Natural killer cell treated with Interleukin-12 subunit alpha and Interleukin-12 subunit beta and Interleukin-15 and Interleukin-18, amount 100 ng/mL, for 72 hours (primary cell): ENCODE measurements around the gene TMEM178B. TPM values are rescaled to one million over a fixed set of nuclear protein-coding genes. Genes with fewer than 3 reads are reported as not detected.

ENCODE experiments used
- ATAC-seq, 2 donors: fragments of 150-1000 bp; cut with Tn5 transposase in 1 of 2; sonication (Bioruptor Pico), chemical (Tn5 transposase) in 1 of 2; 2 replicates each; pipeline ENCODE4 v1.10.0; 2021
- DNase-seq: peaks from one replicate; pipeline ENCODE4 v3.0.0; 2022; ENCODE audit warnings: low spot score
- H3K27ac Mint-ChIP-seq, 2 donors: 1 replicate in 1 of 2; 2 replicates in 1 of 2; pipeline ENCODE4 v1.8.0; 2022; ENCODE audit warnings: mixed read lengths in 2 of 2, mild to moderate bottlenecking in 1 of 2, moderate library complexity in 1 of 2
- H3K27me3 Mint-ChIP-seq, 2 donors: 1 replicate in 1 of 2; 2 replicates in 1 of 2; pipeline ENCODE4 v1.8.0; 2022; ENCODE audit warnings: mixed read lengths in 2 of 2
- H3K36me3 Mint-ChIP-seq: one replicate; pipeline ENCODE4 v1.8.0; 2022; ENCODE audit warnings: mixed read lengths
- H3K4me1 Mint-ChIP-seq, 2 donors: 1 replicate in 1 of 2; 2 replicates in 1 of 2; pipeline ENCODE4 v1.8.0; 2022; ENCODE audit warnings: low read depth in 2 of 2, mixed read lengths in 2 of 2, mild to moderate bottlenecking in 1 of 2
- H3K4me3 Mint-ChIP-seq: one replicate; pipeline ENCODE4 v1.8.0; 2022; ENCODE audit warnings: mixed read lengths
- H3K9me3 Mint-ChIP-seq: 2 replicates; pipeline ENCODE4 v1.8.0; 2022; ENCODE audit warnings: mixed read lengths
- total RNA-seq, 2 donors: library from RNA; stranded (reverse); gene quantifications; one replicate each; pipeline ENCODE4 v1.2.3, GENCODE V29; 2022

Gene TMEM178B
- total RNA-seq, 2 donors from 2014 or later: 8.2 to 9.0 TPM

GRCh38 chr7:141417506-141417905 lies 343.6 kb downstream of the TMEM178B start:
- Mint-ChIP-seq H3K36me3 (no peaks in the 10 kb centered on the region), H3K27me3 (peaks cover 31 to 53% of the 10 kb centered on the region in 2 donors), H3K27ac (no peak overlapping the region), H3K4me3 (no peak overlapping the region), H3K9me3 (no peaks in the 10 kb centered on the region), H3K4me1 (no peaks in the 10 kb centered on the region)
- DNase-seq: no peak
- no peak for ATAC-seq

DNA sequence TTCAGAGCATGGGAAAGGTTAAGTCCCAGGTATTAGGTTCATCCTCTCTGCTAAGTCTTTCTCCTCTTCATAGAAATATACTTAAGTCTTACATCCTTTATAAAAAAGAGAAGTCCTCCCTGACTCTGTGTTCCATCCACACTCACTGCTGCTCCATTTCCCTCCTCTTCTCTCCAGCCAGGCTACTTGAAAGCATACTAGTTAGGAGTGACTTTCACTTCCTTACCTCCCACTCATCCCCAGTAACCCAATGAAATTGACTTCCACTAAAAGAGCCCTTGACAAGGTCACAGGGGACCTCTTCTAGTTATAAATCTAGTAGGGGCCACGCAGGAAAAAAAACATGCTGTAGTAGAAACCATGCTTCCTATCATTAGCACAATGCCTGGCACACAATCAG lies 344.2 kb downstream of the TMEM178B start:
- Mint-ChIP-seq H3K9me3 (no peaks in the 10 kb centered on the region), H3K4me1 (no peaks in the 10 kb centered on the region), H3K27ac (no peak overlapping the region), H3K27me3 (peaks cover 29 to 47% of the 10 kb centered on the region in 2 donors), H3K36me3 (no peaks in the 10 kb centered on the region), H3K4me3 (no peak overlapping the region)
- DNase-seq (no peak), ATAC-seq (no peak)

- no peaks in the 10 kb centered on the region for H3K4me1 Mint-ChIP-seq
- no peak overlapping the region for H3K27ac Mint-ChIP-seq
- peaks cover 3% of the 10 kb centered on the region for H3K36me3 Mint-ChIP-seq
- ATAC-seq: peak in 1 of 2 donors; percentile 73
- H3K27me3 Mint-ChIP-seq: peaks cover 29 to 35% of the 10 kb centered on the region in 2 donors
- no peak for DNase-seq
- peaks cover 2% of the 10 kb centered on the region for H3K9me3 Mint-ChIP-seq
- no peak overlapping the region for H3K4me3 Mint-ChIP-seq
These were observed 347.4 kb downstream of the TMEM178B start for GRCh38 chr7:141421306-141421705.

- H3K9me3 Mint-ChIP-seq: peaks cover 8% of the 10 kb centered on the region
- H3K4me3 Mint-ChIP-seq: no peak overlapping the region
- H3K36me3 Mint-ChIP-seq: peaks cover 13% of the 10 kb centered on the region
- DNase-seq: no peak
- H3K27me3 Mint-ChIP-seq: peaks cover 28 to 29% of the 10 kb centered on the region in 2 donors
- no peak for ATAC-seq
- no peaks in the 10 kb centered on the region for H3K4me1 Mint-ChIP-seq
- no peak overlapping the region for H3K27ac Mint-ChIP-seq
These were observed 353.3 kb downstream of the TMEM178B start for GRCh38 chr7:141427134-141427533.

DNA sequence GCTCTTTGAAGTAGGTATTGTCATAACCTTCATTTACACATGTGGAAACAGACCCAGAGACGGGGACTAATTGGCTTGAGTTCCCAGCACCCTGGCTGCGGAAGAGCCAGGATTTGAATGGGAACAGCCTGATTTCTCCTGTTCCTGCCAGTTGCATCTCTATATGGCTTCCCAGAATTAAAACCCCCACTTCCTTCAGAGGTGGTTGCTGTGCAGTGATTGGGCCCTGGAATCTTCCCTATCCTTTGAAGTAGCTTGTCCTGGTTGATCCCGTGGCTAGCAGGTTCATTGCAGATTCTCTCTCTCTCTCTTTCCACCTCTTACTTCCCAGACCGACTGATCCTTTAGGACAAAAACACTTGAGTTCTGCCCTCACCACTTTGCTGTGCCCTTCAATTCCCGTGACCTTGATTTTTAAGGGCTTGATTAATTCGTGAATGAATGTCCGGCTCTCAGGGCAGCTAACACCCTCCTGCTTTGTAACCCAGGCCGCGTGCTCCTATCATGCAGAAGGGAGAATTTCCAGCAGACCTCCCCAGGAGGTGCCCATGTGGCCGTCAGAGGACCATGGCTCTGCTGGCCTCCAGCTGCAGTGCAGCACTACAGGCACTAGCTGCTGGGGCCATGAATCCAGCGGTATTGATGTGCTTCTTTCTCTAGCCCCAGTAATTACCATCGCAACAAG lies 356.7 kb downstream of the TMEM178B start:
- DNase-seq: no peak
- no peak for ATAC-seq
- H3K27me3 Mint-ChIP-seq: peaks cover 33 to 41% of the 10 kb centered on the region in 2 donors
- H3K4me1 Mint-ChIP-seq: no peaks in the 10 kb centered on the region
- no peak overlapping the region for H3K27ac Mint-ChIP-seq
- no peak overlapping the region for H3K4me3 Mint-ChIP-seq
- H3K9me3 Mint-ChIP-seq: peaks cover 6% of the 10 kb centered on the region
- H3K36me3 Mint-ChIP-seq: peaks cover 13% of the 10 kb centered on the region

DNA sequence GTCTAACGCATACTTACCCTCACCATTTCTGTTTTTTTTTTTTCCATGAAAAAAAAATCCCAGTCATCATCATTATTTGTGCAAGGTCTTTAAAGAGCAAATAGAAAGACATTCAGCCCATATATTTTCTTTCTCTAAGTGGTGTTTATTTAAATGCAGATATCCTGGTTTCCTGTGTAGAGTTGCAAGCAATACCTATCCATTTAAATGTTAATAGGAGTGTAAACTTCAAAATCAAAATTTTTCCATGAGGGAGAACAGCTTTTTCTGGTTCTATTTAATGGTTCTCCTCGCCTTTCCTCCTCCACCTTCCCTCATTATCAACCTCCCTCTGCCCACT lies 357.2 kb downstream of the TMEM178B start:
- Mint-ChIP-seq H3K36me3 (peaks cover 12% of the 10 kb centered on the region), H3K27me3 (peaks cover 33 to 38% of the 10 kb centered on the region in 2 donors), H3K27ac (no peak overlapping the region), H3K4me3 (no peak overlapping the region), H3K9me3 (peaks cover 6% of the 10 kb centered on the region), H3K4me1 (no peaks in the 10 kb centered on the region)
- DNase-seq: no peak
- ATAC-seq: no peak

- no peak for ATAC-seq
- Mint-ChIP-seq H3K27ac (no peak overlapping the region), H3K9me3 (peaks cover 6% of the 10 kb centered on the region), H3K4me3 (no peak overlapping the region), H3K4me1 (no peaks in the 10 kb centered on the region), H3K36me3 (peaks cover 7% of the 10 kb centered on the region), H3K27me3 (peaks cover 33 to 35% of the 10 kb centered on the region in 2 donors)
- no peak for DNase-seq
These were observed 357.8 kb downstream of the TMEM178B start for GRCh38 chr7:141431711-141432110.

DNA sequence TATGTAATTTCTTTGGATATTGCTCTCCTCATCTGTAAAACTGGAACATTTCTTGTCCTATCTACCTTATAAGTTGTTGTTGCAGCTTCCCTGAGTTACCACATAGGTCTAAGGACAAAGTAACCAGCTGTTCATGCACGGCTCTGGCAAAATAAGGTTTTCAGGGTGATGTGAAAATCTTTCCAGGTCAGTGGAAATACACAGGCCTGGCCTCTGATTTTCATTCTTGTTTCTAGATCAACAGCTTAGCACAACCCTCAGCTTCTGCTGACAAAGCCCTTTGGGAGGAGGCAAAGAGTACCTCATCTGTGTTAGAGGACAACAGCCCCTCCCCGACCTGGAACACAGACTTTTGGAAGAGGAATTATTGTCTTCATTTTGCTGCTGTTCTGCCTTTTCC lies 359.8 kb downstream of the TMEM178B start:
- no peak overlapping the region for H3K4me3 Mint-ChIP-seq
- DNase-seq: no peak
- no peak overlapping the region for H3K27ac Mint-ChIP-seq
- H3K4me1 Mint-ChIP-seq: no peaks in the 10 kb centered on the region
- peaks cover 27 to 35% of the 10 kb centered on the region in 2 donors for H3K27me3 Mint-ChIP-seq
- no peaks in the 10 kb centered on the region for H3K9me3 Mint-ChIP-seq
- H3K36me3 Mint-ChIP-seq: no peaks in the 10 kb centered on the region
- no peak for ATAC-seq

GRCh38 chr7:141436139-141436538 lies 362.3 kb downstream of the TMEM178B start:
- no peaks in the 10 kb centered on the region for H3K36me3 Mint-ChIP-seq
- no peaks in the 10 kb centered on the region for H3K9me3 Mint-ChIP-seq
- H3K27ac Mint-ChIP-seq: no peak overlapping the region
- ATAC-seq: no peak
- H3K4me1 Mint-ChIP-seq: no peaks in the 10 kb centered on the region
- peaks cover 18 to 26% of the 10 kb centered on the region in 2 donors for H3K27me3 Mint-ChIP-seq
- H3K4me3 Mint-ChIP-seq: no peak overlapping the region
- no peak for DNase-seq

DNA sequence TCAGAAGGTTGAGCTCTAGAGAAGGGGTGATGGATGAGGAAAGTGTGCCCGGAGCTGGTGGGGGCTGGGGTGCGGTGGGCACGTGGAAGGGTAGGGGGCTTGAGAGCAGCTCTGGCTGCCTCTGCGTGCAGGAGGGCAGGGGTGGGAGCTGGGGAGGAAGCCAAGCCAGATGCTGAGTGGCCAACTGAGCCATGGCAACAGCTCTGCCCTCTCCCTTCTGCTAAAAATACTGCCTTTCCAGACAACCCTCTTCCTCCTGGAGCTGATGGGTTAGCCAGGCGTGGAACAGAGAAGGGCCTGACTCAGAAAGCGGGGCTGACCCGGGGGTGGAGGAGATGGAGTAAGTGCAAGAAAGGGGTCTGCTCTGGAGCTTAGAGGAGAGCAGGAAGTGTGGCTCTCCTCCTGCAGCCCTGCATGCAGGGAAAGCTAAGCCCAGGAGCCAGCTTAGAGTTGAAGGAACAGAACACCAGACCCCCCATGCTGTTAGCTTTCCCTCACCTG lies 362.8 kb downstream of the TMEM178B start:
- H3K4me1 Mint-ChIP-seq: no peaks in the 10 kb centered on the region
- H3K4me3 Mint-ChIP-seq: no peak overlapping the region
- H3K27ac Mint-ChIP-seq: no peak overlapping the region
- H3K9me3 Mint-ChIP-seq: no peaks in the 10 kb centered on the region
- H3K27me3 Mint-ChIP-seq: peaks cover 18 to 21% of the 10 kb centered on the region in 2 donors
- H3K36me3 Mint-ChIP-seq: no peaks in the 10 kb centered on the region
- no peak for DNase-seq
- ATAC-seq: no peak

GRCh38 chr7:141439164-141439563 lies 365.3 kb downstream of the TMEM178B start:
- H3K27me3 Mint-ChIP-seq: peaks cover 22 to 30% of the 10 kb centered on the region in 2 donors
- no peaks in the 10 kb centered on the region for H3K36me3 Mint-ChIP-seq
- no peaks in the 10 kb centered on the region for H3K4me1 Mint-ChIP-seq

DNA sequence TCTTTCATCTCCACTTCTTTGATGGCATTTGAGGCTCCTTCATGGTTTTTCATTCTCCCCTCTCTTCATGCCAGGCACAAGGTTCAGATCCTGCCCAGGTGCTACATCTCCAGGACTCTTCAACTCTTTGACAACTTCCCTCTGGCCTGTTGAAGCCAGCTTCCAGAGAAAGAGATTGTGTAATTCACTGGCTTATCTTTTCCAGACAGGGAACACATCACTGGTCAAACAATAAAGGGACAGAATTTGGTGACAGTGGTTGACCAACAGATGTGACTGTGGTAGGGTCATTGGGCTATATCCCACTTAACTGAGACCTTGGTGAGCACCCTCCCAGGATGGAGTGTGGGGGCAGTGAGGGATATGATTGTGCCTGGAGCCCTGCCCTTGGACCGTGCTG lies 365.9 kb downstream of the TMEM178B start:
- Mint-ChIP-seq H3K4me1 (no peaks in the 10 kb centered on the region), H3K27me3 (peaks cover 21 to 26% of the 10 kb centered on the region in 2 donors), H3K27ac (no peak overlapping the region), H3K9me3 (no peaks in the 10 kb centered on the region), H3K4me3 (no peak overlapping the region), H3K36me3 (no peaks in the 10 kb centered on the region)
- DNase-seq (no peak), ATAC-seq (no peak)

More at GRCh38 chr7:141439164-141439563, 365.3 kb downstream of the TMEM178B start:
- no peak overlapping the region for H3K4me3 Mint-ChIP-seq
- DNase-seq: no peak
- no peak overlapping the region for H3K27ac Mint-ChIP-seq
- ATAC-seq: no peak
- no peaks in the 10 kb centered on the region for H3K9me3 Mint-ChIP-seq

GRCh38 chr7:141441837-141442627 lies 368.2 kb downstream of the TMEM178B start:
- Mint-ChIP-seq H3K36me3 (no peaks in the 10 kb centered on the region), H3K4me1 (no peaks in the 10 kb centered on the region), H3K27ac (no peak overlapping the region), H3K4me3 (no peak overlapping the region), H3K9me3 (no peaks in the 10 kb centered on the region), H3K27me3 (peaks cover 21 to 27% of the 10 kb centered on the region in 2 donors)
- no peak for ATAC-seq
- DNase-seq: no peak

DNA sequence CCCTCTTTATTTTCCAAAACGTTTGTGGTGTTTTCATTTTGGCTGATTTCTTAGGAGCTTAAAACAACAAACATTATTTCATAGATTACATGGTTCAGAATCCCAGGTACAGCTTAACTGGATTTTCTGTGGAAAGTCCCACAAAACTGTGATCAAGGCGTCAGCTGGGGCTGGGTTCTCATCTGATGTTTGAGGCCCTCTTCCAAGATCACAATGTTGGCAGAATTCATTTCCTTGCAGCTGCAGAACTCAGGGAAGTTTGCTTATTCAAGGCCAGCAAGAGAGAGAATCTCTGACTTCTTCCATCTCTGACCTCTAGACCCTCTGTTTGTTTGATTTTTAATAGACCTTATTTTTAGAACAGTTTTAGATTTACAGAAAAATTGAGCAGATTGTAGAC lies 368.9 kb downstream of the TMEM178B start:
- Mint-ChIP-seq H3K4me3 (no peak overlapping the region), H3K36me3 (no peaks in the 10 kb centered on the region), H3K27me3 (peaks cover 23 to 30% of the 10 kb centered on the region in 2 donors), H3K27ac (no peak overlapping the region), H3K4me1 (no peaks in the 10 kb centered on the region), H3K9me3 (no peaks in the 10 kb centered on the region)
- DNase-seq (no peak), ATAC-seq (no peak)
